GM12878 (cell line): Measurements from ENCODE around the gene KRTAP10-8. TPM values are rescaled to one million over a fixed set of nuclear protein-coding genes. Genes with fewer than 3 reads are reported as not detected.

Source experiments
- ATAC-seq: fragments of 200-7000 bp; cut with Tn5 transposase; 3 replicates; pipeline ENCODE4 v1.9.1; 2020; ENCODE audit warnings: mild to moderate bottlenecking, moderate library complexity
- BruUV-seq: library from RNA; stranded (reverse); fragments of 400-500 nt; replicated peaks from 2 replicates; lab custom pipeline; 2021; lab: Mats Ljungman, UMichigan
- CTCF ChIA-PET: fragments of 300-600 bp; sonication (Branson Sonifier 250); formaldehyde crosslinking; extraction: SDS; loops from one replicate; lab custom pipeline; 2021; ENCODE audit warnings: inconsistent platforms; lab: Yijun Ruan, JAX
- POLR2A ChIA-PET: fragments of 350-600 bp; formaldehyde crosslinking; extraction: SDS; loops from one replicate; lab custom pipeline; 2021; ENCODE audit warnings: inconsistent platforms; lab: Charles Lee
- RAD21 ChIA-PET: fragments of 300-600 bp; sonication (Branson Sonifier 250); formaldehyde crosslinking; loops from one replicate; lab custom pipeline; 2023; ENCODE audit warnings: antibody characterized with exemption; ENCODE audit not compliant: unreplicated experiment; lab: Charles Lee
- SMC1A ChIA-PET: fragments of 300-600 bp; sonication (Branson Sonifier 250); formaldehyde crosslinking; loops from one replicate; lab custom pipeline; 2023; ENCODE audit not compliant: unreplicated experiment, uncharacterized antibody; lab: Charles Lee
- DNase-seq: peaks from one replicate; pipeline ENCODE4 v3.0.0-alpha.2; 2011; ENCODE audit warnings: low read depth, low spot score
- FAIRE-seq: peaks from 3 replicates; lab custom pipeline; 2011; peaks lifted over from hg19 to GRCh38; lab: Jason Lieb, UNC
- H2AFZ ChIP-seq: 2 replicates; pipeline ENCODE4 v1.6.0; 2011; ENCODE audit warnings: low read depth, low read length, control low read depth; ENCODE audit not compliant: control insufficient read depth
- H3K27ac ChIP-seq: 2 replicates; pipeline ENCODE4 v1.5.1; 2011; ENCODE audit warnings: control low read depth; ENCODE audit not compliant: control insufficient read depth, insufficient read depth
- H3K27me3 ChIP-seq, 2 experiments: replicated peaks in 1 of 2; 2 replicates each; pipeline versions ENCODE4 v1.6.0 to v1.6.1; 2011; ENCODE audit warnings: low read length in 1 of 2; ENCODE audit not compliant: control insufficient read depth in 2 of 2, insufficient read depth in 2 of 2
- H3K36me3 ChIP-seq, 2 experiments: 2 replicates each; pipeline ENCODE4 v1.5.1; 2011; ENCODE audit warnings: low read length in 1 of 2; ENCODE audit not compliant: control insufficient read depth in 2 of 2, insufficient read depth in 2 of 2
- H3K4me1 ChIP-seq: 2 replicates; pipeline ENCODE4 v1.6.1; 2011; ENCODE audit warnings: mild to moderate bottlenecking, low read length, moderate library complexity, mixed read lengths; ENCODE audit not compliant: control insufficient read depth, insufficient read depth
- H3K4me2 ChIP-seq: 2 replicates; pipeline ENCODE4 v1.6.0; 2011; ENCODE audit warnings: control low read depth; ENCODE audit not compliant: control insufficient read depth, insufficient read depth
- H3K4me3 ChIP-seq: fragments of 200-600 bp; sonication (generic); 2 replicates; pipeline ENCODE4 v1.5.1; 2016
- H3K79me2 ChIP-seq: 2 replicates; pipeline ENCODE4 v1.6.0; 2011; ENCODE audit warnings: low read length; ENCODE audit not compliant: control insufficient read depth, insufficient read depth
- H3K9ac ChIP-seq: 2 replicates; pipeline ENCODE4 v1.8.0; 2011; ENCODE audit warnings: low read length, control low read depth, mixed read lengths; ENCODE audit not compliant: control insufficient read depth, insufficient read depth
- H3K9me3 ChIP-seq: replicated peaks from 3 replicates; pipeline ENCODE4 v1.5.1; 2011; ENCODE audit warnings: mild to moderate bottlenecking, low read length; ENCODE audit not compliant: control insufficient read depth, insufficient read depth
- H4K20me1 ChIP-seq: 2 replicates; pipeline ENCODE4 v1.6.0; 2011; ENCODE audit not compliant: control insufficient read depth, insufficient read depth
- BACH1 ChIP-seq: fragments of 450-650 bp; IDR thresholded peaks from 2 replicates; pipeline ENCODE4 v1.6.1; 2017; ENCODE audit warnings: mild to moderate bottlenecking, borderline replicate concordance
- BCL3 ChIP-seq: IDR thresholded peaks from 2 replicates; pipeline ENCODE4 v1.6.1; 2011; ENCODE audit warnings: borderline replicate concordance, low read depth, mild to moderate bottlenecking, moderate library complexity, low read length; ENCODE audit not compliant: insufficient read depth, poor library complexity, severe bottlenecking
- CBX3 ChIP-seq: fragments of 200-600 bp; sonication (generic); IDR thresholded peaks from 2 replicates; pipeline ENCODE4 v1.6.1; 2016; ENCODE audit warnings: low read depth, borderline replicate concordance
- CREM ChIP-seq: IDR thresholded peaks from 2 replicates; pipeline ENCODE4 v1.6.1; 2014; ENCODE audit warnings: antibody characterized with exemption, low read depth
- DPF2 ChIP-seq: fragments of 450-650 bp; IDR thresholded peaks from 2 replicates; pipeline ENCODE4 v1.6.1; 2017; ENCODE audit warnings: mild to moderate bottlenecking
- E2F4 ChIP-seq: IDR thresholded peaks from 2 replicates; pipeline ENCODE4 v1.6.1; 2012; ENCODE audit warnings: low read depth, low read length, improper control_type of control experiment
- ETV6 ChIP-seq, 2 experiments: fragments of 450-650 bp in 1 of 2; IDR thresholded peaks in 1 of 2; conservative IDR thresholded peaks in 1 of 2; 2 replicates each; pipeline ENCODE4 v1.6.1; 2014; ENCODE audit warnings: antibody characterized with exemption in 1 of 2, borderline replicate concordance in 1 of 2, low read depth in 1 of 2, mild to moderate bottlenecking in 1 of 2, moderate library complexity in 1 of 2
- GABPA ChIP-seq: IDR thresholded peaks from 2 replicates; pipeline ENCODE4 v1.6.1; 2014; ENCODE audit warnings: antibody characterized with exemption, low read depth, mild to moderate bottlenecking, inconsistent platforms
- JUND ChIP-seq: IDR thresholded peaks from 2 replicates; pipeline ENCODE4 v1.6.1; 2012; ENCODE audit warnings: low read depth, mild to moderate bottlenecking, low read length, improper control_type of control experiment, moderate library complexity
- MTA2 ChIP-seq: fragments of 450-650 bp; IDR thresholded peaks from 2 replicates; pipeline ENCODE4 v1.6.1; 2016; ENCODE audit warnings: low read depth, mild to moderate bottlenecking, moderate library complexity
- NR2C1 ChIP-seq: fragments of 450-650 bp; IDR thresholded peaks from 2 replicates; pipeline ENCODE4 v1.6.1; 2017; ENCODE audit warnings: antibody characterized with exemption, mild to moderate bottlenecking, moderate library complexity
- NR2C2 ChIP-seq: IDR thresholded peaks from 2 replicates; pipeline ENCODE4 v1.6.1; 2011; ENCODE audit warnings: borderline replicate concordance, low read depth; ENCODE audit not compliant: control insufficient read depth, insufficient read length
- PKNOX1 ChIP-seq: fragments of 450-650 bp; IDR thresholded peaks from 2 replicates; pipeline ENCODE4 v1.6.1; 2016; ENCODE audit warnings: mild to moderate bottlenecking
- POLR2AphosphoS5 ChIP-seq: IDR thresholded peaks from 2 replicates; pipeline ENCODE4 v1.6.1; 2011; ENCODE audit warnings: mild to moderate bottlenecking, low read length, inconsistent platforms
- ZNF384 ChIP-seq: IDR thresholded peaks from 2 replicates; pipeline ENCODE4 v1.6.1; 2012; ENCODE audit warnings: low read depth, mild to moderate bottlenecking, low read length, improper control_type of control experiment, borderline replicate concordance
- ZSCAN29 ChIP-seq: fragments of 450-650 bp; IDR thresholded peaks from 2 replicates; pipeline ENCODE4 v1.6.1; 2017; ENCODE audit warnings: mild to moderate bottlenecking, moderate library complexity
- WGBS: methylation state at CpG from one replicate; pipeline ENCODE4 v1.1.6; 2016; ENCODE audit warnings: low lambda C conversion rate; ENCODE audit not compliant: insufficient replicate concordance, insufficient coverage; ENCODE audit errors: missing lambda C conversion rate; 5-methylcytosine and 5-hydroxymethylcytosine counted together
- in situ Hi-C: fragments of 300-500 bp; cut with MboI; formaldehyde crosslinking; loops from 9 replicates; pipeline ENCODE4 v1.14.3; 2018; ENCODE audit warnings: mixed read lengths
- intact Hi-C: fragments of 100-400 bp; cut with micrococcal nuclease; formaldehyde crosslinking; loops from one replicate; pipeline ENCODE4 v1.14.2; 2022; ENCODE audit not compliant: unreplicated experiment
- polyA plus RNA-seq, 11 experiments: library from polyadenylated mRNA; depleted of rRNA in 4 of 11; unstranded in 6 of 11; stranded (reverse) in 5 of 11; fragments of >200 nt; fragmentation: Nextera tagmentation in 4 of 11; fragmentation: Illumina TruSeq in 1 of 11; extraction: Ambion mirVana in 4 of 11; extraction: Trizol in 1 of 11; gene quantifications; 1 replicate in 1 of 11; 2 replicates in 10 of 11; pipeline versions ENCODE4 v1.2.1 to v1.2.3, GENCODE V29; 2011 to 2016; ENCODE audit warnings: inconsistent platforms in 2 of 11, missing spikeins in 2 of 11, low read depth in 1 of 11
- total RNA-seq, 4 experiments: library from RNA; depleted of rRNA in 3 of 4; stranded (reverse); fragments of >200 nt in 3 of 4; fragmentation: Illumina TruSeq in 1 of 4; extraction: Trizol in 1 of 4; gene quantifications; 2 replicates each; pipeline versions ENCODE4 v1.2.1 to v1.2.3, GENCODE V29; 2013 to 2021

Gene KRTAP10-8
- total and polyA plus RNA-seq, 10 of the 15 experiments (the other 5 are each of a cell fraction or from before 2014, with no cell fraction given), result not detected

GRCh38 chr21:44613386-44614155, 1.7 kb downstream of the KRTAP10-8 start (continued):
- TF ChIP-seq BCL3, result no peak
- no peak for TF ChIP-seq DPF2
- TF ChIP-seq NR2C1, result no peak

GRCh38 chr21:44614161-44614631, 2.3 kb downstream of the KRTAP10-8 start:
- Histone ChIP-seq H2AFZ (no peak overlapping the region), H3K36me3 (no peaks in the 10 kb centered on the region), H4K20me1 (no peaks in the 10 kb centered on the region), H3K9ac (no peak overlapping the region), H3K27me3 (no peaks in the 10 kb centered on the region), H3K27ac (no peak overlapping the region), H3K4me2 (no peak overlapping the region), H3K79me2 (no peaks in the 10 kb centered on the region), H3K9me3 (peaks cover 2% of the 10 kb centered on the region; the same call in 1 of the 3 replicates), H3K4me3 (no peak overlapping the region), H3K4me1 (no peaks in the 10 kb centered on the region)
- ATAC-seq (no peak), DNase-seq (no peak), FAIRE-seq (no peak)
- ChIA-PET RAD21 (no interaction called here), POLR2A (no interaction called here), SMC1A (no interaction called here), CTCF (no interaction called here)
- in situ Hi-C loops (no loop called here), intact Hi-C loops (no loop called here)
- WGBS, result 26% methylated on average over 18 of the region's 20 CpGs
- no TSS peak for BruUV-seq
- no peak for TF ChIP-seq E2F4
- no peak for TF ChIP-seq ZSCAN29
- TF ChIP-seq ETV6 (conservative IDR thresholded peaks at IDR 0.05 in 1 of 2, IDR thresholded peaks at IDR 0.05 in 1 of 2; ENCODE audit: borderline replicate concordance in 1 of 2, low read depth in 1 of 2), result no peak
- TF ChIP-seq MTA2, result no peak
- no peak for TF ChIP-seq GABPA
- TF ChIP-seq CBX3, result no peak
- TF ChIP-seq POLR2AphosphoS5, result no peak
- TF ChIP-seq PKNOX1, result no peak
- no peak for TF ChIP-seq ZNF384
- TF ChIP-seq JUND, result no peak
- TF ChIP-seq CREM, result no peak
- no peak for TF ChIP-seq BACH1
- TF ChIP-seq NR2C2, result no peak
